ENCODE data around the gene MLLT3. TPM values are rescaled to one million over a fixed set of nuclear protein-coding genes. Genes with fewer than 3 reads are reported as not detected.

Gene MLLT3
- total and polyA plus RNA-seq, 2 experiments from 2014 or later: 13.7 to 39.2 TPM

DNA sequence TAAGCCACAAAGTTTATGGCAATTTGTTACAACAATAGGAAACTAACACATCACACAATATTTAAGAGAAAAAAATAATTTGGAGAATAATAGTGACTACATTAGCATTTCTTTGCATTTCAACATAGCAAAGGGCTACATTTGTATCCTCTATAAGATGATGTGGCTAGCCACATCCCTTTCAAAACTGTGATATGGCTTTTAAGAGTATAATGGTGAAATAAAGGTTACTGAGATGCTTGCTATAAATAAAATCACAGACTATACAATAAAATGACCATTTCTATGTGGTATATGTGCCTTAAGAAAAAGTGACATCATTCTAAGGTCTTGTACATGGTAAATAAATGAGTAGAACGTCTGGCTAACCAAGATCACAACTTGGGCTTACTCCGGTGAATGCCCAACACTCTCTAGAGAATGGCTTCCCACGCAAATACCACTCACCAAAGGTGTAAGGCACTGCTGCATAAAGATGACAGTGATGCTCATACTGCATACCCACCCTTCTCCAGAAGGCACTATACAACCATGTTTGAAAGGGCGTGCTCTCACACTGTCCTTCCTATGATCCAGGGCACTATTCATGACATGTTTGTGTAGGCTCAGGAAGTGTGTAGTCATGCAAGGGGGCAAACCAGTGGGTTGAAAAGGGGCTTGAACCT lies 286.5 kb downstream of the MLLT3 start:
- H3K9me3 ChIP-seq (ENCODE audit: low read depth): no peaks in the 10 kb centered on the region
- no peaks in the 10 kb centered on the region for H3K27me3 ChIP-seq
- H3K4me3 ChIP-seq: no peak overlapping the region
- H4K20me1 ChIP-seq (ENCODE audit: insufficient read depth, poor library complexity, severe bottlenecking): no peaks in the 10 kb centered on the region
- no peak for DNase-seq (ENCODE audit: low spot score)
- H3K4me1 ChIP-seq (ENCODE audit: insufficient read depth): peaks cover 5% of the 10 kb centered on the region
- WGBS (ENCODE audit: low lambda C conversion rate, missing lambda C conversion rate): 93% methylated on average over 4 of the region's 4 CpGs
- H3K9me2 ChIP-seq (replicated peaks; ENCODE audit: insufficient read depth): no peaks in the 10 kb centered on the region
- no peak overlapping the region for H3K27ac ChIP-seq
- H3K79me2 ChIP-seq: no peaks in the 10 kb centered on the region
- H2AFZ ChIP-seq: no peak overlapping the region
- no peaks in the 10 kb centered on the region for H3K36me3 ChIP-seq (replicated peaks; ENCODE audit: insufficient read depth, low read depth)
- TF ChIP-seq EZH2phosphoT487 (IDR thresholded peaks at IDR 0.05; ENCODE audit: low read depth, severe bottlenecking, unreplicated experiment): no peak
- no peak for TF ChIP-seq EZH2 (IDR thresholded peaks at IDR 0.05; ENCODE audit: borderline replicate concordance)
- TF ChIP-seq CTCF (IDR thresholded peaks at IDR 0.05; ENCODE audit: poor library complexity): no peak
- no peak overlapping the region for H3K4me2 ChIP-seq

GRCh38 chr9:20333991-20334390 lies 288.3 kb downstream of the MLLT3 start:
- DNase-seq (ENCODE audit: low spot score): no peak
- Histone ChIP-seq H3K4me2 (no peak overlapping the region), H3K36me3 (replicated peaks; ENCODE audit: insufficient read depth, low read depth) (no peaks in the 10 kb centered on the region), H3K79me2 (no peaks in the 10 kb centered on the region), H3K4me1 (ENCODE audit: insufficient read depth) (no peaks in the 10 kb centered on the region), H3K4me3 (no peak overlapping the region), H2AFZ (no peak overlapping the region), H3K27ac (no peak overlapping the region), H3K9me3 (ENCODE audit: low read depth) (no peaks in the 10 kb centered on the region), H3K9me2 (replicated peaks; ENCODE audit: insufficient read depth) (no peaks in the 10 kb centered on the region), H3K27me3 (no peaks in the 10 kb centered on the region), H4K20me1 (ENCODE audit: insufficient read depth, poor library complexity, severe bottlenecking) (no peaks in the 10 kb centered on the region)
- 55% methylated on average over 5 of the region's 5 CpGs for WGBS (ENCODE audit: low lambda C conversion rate, missing lambda C conversion rate)
- TF ChIP-seq CTCF (IDR thresholded peaks at IDR 0.05; ENCODE audit: poor library complexity) (no peak), EZH2 (IDR thresholded peaks at IDR 0.05; ENCODE audit: borderline replicate concordance) (no peak), EZH2phosphoT487 (IDR thresholded peaks at IDR 0.05; ENCODE audit: low read depth, severe bottlenecking, unreplicated experiment) (no peak)

DNA sequence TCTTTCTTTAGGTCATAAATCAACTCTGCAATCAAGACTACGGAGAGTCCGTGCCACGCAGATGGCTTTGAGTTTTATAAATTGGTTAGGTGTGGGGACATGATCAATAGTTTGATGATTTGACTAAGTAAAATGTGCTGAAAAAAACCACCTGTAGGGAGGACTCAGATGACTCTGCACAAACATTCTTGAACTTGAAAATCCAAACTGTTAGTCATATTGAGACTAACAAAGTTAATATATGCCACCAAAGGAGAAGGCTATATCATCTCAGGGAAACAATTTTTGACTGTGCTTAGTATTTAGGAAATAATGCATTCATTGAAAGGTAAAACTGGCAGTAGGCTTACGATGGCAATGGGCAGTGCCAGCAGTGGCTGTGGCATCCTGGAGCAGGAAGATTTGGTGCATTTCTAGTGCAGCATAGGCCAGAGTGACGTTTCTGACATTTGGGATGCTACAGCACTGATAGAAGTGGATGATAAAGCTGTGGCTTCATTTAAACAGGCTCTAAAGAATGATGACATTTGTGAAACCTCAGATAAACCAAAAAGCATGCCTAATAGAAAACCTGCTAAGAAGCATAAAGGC lies 291.1 kb downstream of the MLLT3 start:
- DNase-seq (ENCODE audit: low spot score): no peak
- no peaks in the 10 kb centered on the region for H3K27me3 ChIP-seq
- WGBS (ENCODE audit: low lambda C conversion rate, missing lambda C conversion rate): 84% methylated on average over 5 of the region's 5 CpGs
- no peak overlapping the region for H3K4me2 ChIP-seq
- no peaks in the 10 kb centered on the region for H3K9me3 ChIP-seq (ENCODE audit: low read depth)
- no peak overlapping the region for H2AFZ ChIP-seq
- no peak overlapping the region for H3K4me3 ChIP-seq
- no peaks in the 10 kb centered on the region for H3K79me2 ChIP-seq
- H3K9me2 ChIP-seq (replicated peaks; ENCODE audit: insufficient read depth): no peaks in the 10 kb centered on the region
- H3K4me1 ChIP-seq (ENCODE audit: insufficient read depth): no peaks in the 10 kb centered on the region
- no peaks in the 10 kb centered on the region for H4K20me1 ChIP-seq (ENCODE audit: insufficient read depth, poor library complexity, severe bottlenecking)
- TF ChIP-seq EZH2phosphoT487 (IDR thresholded peaks at IDR 0.05; ENCODE audit: low read depth, severe bottlenecking, unreplicated experiment) (no peak), EZH2 (IDR thresholded peaks at IDR 0.05; ENCODE audit: borderline replicate concordance) (no peak), CTCF (IDR thresholded peaks at IDR 0.05; ENCODE audit: poor library complexity) (no peak)
- H3K27ac ChIP-seq: no peak overlapping the region
- no peaks in the 10 kb centered on the region for H3K36me3 ChIP-seq (replicated peaks; ENCODE audit: insufficient read depth, low read depth)
